HL-60 (cell line): Measurements from ENCODE around the gene JARID2.

Experiments
- DNase-seq, 2 experiments: peaks; one replicate each; pipeline ENCODE4 v3.0.0-alpha.2; 2010 to 2020; ENCODE audit warnings: low read depth in 1 of 2, low spot score in 1 of 2
- H3K27ac ChIP-seq: fragments of 250-450 bp; sonication (Bioruptor Pico); replicated peaks from 2 replicates; pipeline ENCODE4 v1.5.1; 2020; ENCODE audit warnings: mild to moderate bottlenecking, moderate library complexity
- H3K27me3 ChIP-seq: fragments of 250-450 bp; sonication (Bioruptor Pico); 2 replicates; pipeline ENCODE4 v1.5.1; 2021; ENCODE audit warnings: mild to moderate bottlenecking, moderate library complexity; ENCODE audit not compliant: insufficient read depth, poor library complexity, severe bottlenecking
- H3K4me3 ChIP-seq: replicated peaks from 2 replicates; pipeline ENCODE4 v1.5.1; 2011; ENCODE audit warnings: mild to moderate bottlenecking, control low read depth, low read length; ENCODE audit not compliant: insufficient read depth
- GABPA ChIP-seq: IDR thresholded peaks from 2 replicates; pipeline ENCODE4 v1.6.1; 2012; ENCODE audit warnings: low read depth
- POLR2AphosphoS5 ChIP-seq: IDR thresholded peaks from 2 replicates; pipeline ENCODE4 v1.6.1; 2012; ENCODE audit warnings: low read depth
- REST ChIP-seq: IDR thresholded peaks from 2 replicates; pipeline ENCODE4 v1.6.1; 2012; ENCODE audit warnings: low read depth; ENCODE audit not compliant: insufficient replicate concordance
- SPI1 ChIP-seq: IDR thresholded peaks from 2 replicates; pipeline ENCODE4 v1.6.1; 2012; ENCODE audit warnings: low read depth, mild to moderate bottlenecking, borderline replicate concordance
- TF ChIP-seq, protein P1 (sequence below): IDR thresholded peaks from one replicate; pipeline ENCODE4 v1.5.1; 2011; ENCODE audit warnings: low read length, control low read depth, inconsistent platforms; ENCODE audit not compliant: insufficient read depth

Gene JARID2

GRCh38 chr6:15452182-15452941 is 206.5 kb downstream of the JARID2 start:
- TF ChIP-seq SPI1 (no peak), GABPA (no peak), REST (no peak), POLR2AphosphoS5 (no peak)
- TF ChIP-seq, protein P1, sequence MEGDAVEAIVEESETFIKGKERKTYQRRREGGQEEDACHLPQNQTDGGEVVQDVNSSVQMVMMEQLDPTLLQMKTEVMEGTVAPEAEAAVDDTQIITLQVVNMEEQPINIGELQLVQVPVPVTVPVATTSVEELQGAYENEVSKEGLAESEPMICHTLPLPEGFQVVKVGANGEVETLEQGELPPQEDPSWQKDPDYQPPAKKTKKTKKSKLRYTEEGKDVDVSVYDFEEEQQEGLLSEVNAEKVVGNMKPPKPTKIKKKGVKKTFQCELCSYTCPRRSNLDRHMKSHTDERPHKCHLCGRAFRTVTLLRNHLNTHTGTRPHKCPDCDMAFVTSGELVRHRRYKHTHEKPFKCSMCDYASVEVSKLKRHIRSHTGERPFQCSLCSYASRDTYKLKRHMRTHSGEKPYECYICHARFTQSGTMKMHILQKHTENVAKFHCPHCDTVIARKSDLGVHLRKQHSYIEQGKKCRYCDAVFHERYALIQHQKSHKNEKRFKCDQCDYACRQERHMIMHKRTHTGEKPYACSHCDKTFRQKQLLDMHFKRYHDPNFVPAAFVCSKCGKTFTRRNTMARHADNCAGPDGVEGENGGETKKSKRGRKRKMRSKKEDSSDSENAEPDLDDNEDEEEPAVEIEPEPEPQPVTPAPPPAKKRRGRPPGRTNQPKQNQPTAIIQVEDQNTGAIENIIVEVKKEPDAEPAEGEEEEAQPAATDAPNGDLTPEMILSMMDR = no peak
- H3K27me3 ChIP-seq = no peaks in the 10 kb centered on the region
- DNase-seq = no peak
- no peak overlapping the region for H3K27ac ChIP-seq
- H3K4me3 ChIP-seq = no peak overlapping the region

DNA sequence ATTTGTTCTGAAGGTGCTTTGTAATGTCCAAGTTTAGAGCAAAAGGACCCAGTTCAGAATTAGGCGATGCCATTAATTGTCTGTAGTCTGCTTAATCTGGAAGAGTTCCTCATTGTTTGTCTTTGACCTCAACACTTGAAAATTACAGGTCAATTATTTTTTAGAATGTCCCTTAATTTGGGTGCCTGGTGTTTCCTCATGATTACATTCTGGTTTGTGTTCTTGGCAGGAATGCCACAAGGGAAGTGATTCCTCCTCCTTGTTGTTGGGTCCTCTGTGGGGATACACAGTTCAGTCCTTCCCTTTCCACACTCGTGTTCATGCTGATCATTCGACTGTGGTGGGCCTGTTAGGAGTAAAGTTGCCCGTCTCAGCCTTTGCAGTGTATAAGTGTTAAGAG is 207.3 kb downstream of the JARID2 start:
- TF ChIP-seq SPI1 = no peak
- TF ChIP-seq, protein P1 = no peak
- no peak for TF ChIP-seq GABPA
- no peak for TF ChIP-seq REST
- no peak for TF ChIP-seq POLR2AphosphoS5
- Histone ChIP-seq H3K27me3 (no peaks in the 10 kb centered on the region), H3K27ac (no peak overlapping the region), H3K4me3 (no peak overlapping the region)
- no peak for DNase-seq

DNA sequence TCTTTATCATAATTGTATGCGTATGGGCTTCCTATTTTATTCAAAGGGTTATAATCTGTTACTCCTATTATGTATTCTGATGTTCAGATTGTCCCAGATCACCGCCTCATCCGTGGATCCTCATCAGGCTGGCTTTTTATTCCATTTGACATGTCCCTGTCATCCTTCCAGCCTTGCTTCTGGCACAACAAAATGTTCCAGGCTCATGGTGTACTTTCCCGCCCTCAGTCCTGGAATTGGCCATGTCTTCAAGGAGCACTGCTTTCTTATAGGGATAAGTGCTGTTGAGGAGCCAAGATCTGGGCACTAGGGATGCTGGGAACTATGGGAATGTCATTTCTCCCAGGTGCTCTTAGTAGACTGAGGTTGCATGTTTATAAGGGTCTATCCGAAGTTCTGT is 207.8 kb downstream of the JARID2 start:
- Histone ChIP-seq H3K27me3 (no peaks in the 10 kb centered on the region), H3K4me3 (no peak overlapping the region), H3K27ac (no peak overlapping the region)
- TF ChIP-seq POLR2AphosphoS5 (no peak), GABPA (no peak), REST (no peak), SPI1 (no peak)
- TF ChIP-seq, protein P1 = no peak
- no peak for DNase-seq
